ENCODE results near the gene KLRC3. TPM values are rescaled to one million over a fixed set of nuclear protein-coding genes. Genes with fewer than 3 reads are reported as not detected.
A peak's percentile ranks its signal among the peaks of the same experiment; 100 is the strongest.

The KLRC3 gene
- total and polyA plus RNA-seq, 10 of the 15 experiments (the other 5 are each of a cell fraction or from before 2014, with no cell fraction given) = 0.09 to 0.22 (median 0.09) TPM; not detected in 7

- no TSS peak for BruUV-seq (replicated peaks)
- Histone ChIP-seq H2AFZ (ENCODE audit: control insufficient read depth, low read depth, low read length) (no peak overlapping the region), H3K4me2 (ENCODE audit: control insufficient read depth, insufficient read depth) (no peak overlapping the region), H3K4me1 (ENCODE audit: control insufficient read depth, insufficient read depth, low read length) (peaks cover 18% of the 10 kb centered on the region), H3K9ac (ENCODE audit: control insufficient read depth, insufficient read depth, low read length) (no peak overlapping the region), H3K27ac (ENCODE audit: control insufficient read depth, insufficient read depth) (no peak overlapping the region), H4K20me1 (ENCODE audit: control insufficient read depth, insufficient read depth) (no peaks in the 10 kb centered on the region), H3K36me3 (ENCODE audit: control insufficient read depth in 2 of 2, insufficient read depth in 2 of 2, low read length in 1 of 2) (no peaks in the 10 kb centered on the region; a peak in 1 of 4 replicates), H3K79me2 (ENCODE audit: control insufficient read depth, insufficient read depth, low read length) (no peaks in the 10 kb centered on the region), H3K27me3 (replicated peaks in 1 of 2; ENCODE audit: control insufficient read depth in 2 of 2, insufficient read depth in 2 of 2, low read length in 1 of 2) (no peaks in the 10 kb centered on the region), H3K9me3 (replicated peaks; ENCODE audit: control insufficient read depth, insufficient read depth, low read length) (peaks cover 6% of the 10 kb centered on the region; the same call in 2 of the 3 replicates), H3K4me3 (no peak overlapping the region)
- FAIRE-seq = no peak
- POLR2A ChIA-PET = interaction anchor here (1.0 to 4.1 kb wide), 4 partner anchors 24 to 45 kb away, joined by 3 to 20 read pairs (median 3); no protein-coding TSS in a partner anchor
- intact Hi-C loops (cut with micrococcal nuclease; ENCODE audit: unreplicated experiment) (no loop called here), in situ Hi-C loops (cut with MboI) (no loop called here)
- ATAC-seq = no peak
- TF ChIP-seq, protein P1, sequence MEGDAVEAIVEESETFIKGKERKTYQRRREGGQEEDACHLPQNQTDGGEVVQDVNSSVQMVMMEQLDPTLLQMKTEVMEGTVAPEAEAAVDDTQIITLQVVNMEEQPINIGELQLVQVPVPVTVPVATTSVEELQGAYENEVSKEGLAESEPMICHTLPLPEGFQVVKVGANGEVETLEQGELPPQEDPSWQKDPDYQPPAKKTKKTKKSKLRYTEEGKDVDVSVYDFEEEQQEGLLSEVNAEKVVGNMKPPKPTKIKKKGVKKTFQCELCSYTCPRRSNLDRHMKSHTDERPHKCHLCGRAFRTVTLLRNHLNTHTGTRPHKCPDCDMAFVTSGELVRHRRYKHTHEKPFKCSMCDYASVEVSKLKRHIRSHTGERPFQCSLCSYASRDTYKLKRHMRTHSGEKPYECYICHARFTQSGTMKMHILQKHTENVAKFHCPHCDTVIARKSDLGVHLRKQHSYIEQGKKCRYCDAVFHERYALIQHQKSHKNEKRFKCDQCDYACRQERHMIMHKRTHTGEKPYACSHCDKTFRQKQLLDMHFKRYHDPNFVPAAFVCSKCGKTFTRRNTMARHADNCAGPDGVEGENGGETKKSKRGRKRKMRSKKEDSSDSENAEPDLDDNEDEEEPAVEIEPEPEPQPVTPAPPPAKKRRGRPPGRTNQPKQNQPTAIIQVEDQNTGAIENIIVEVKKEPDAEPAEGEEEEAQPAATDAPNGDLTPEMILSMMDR (IDR thresholded peaks at IDR 0.05 in 2 of 3, conservative IDR thresholded peaks at IDR 0.05 in 1 of 3; ENCODE audit: control insufficient read depth in 2 of 3, extremely low read depth in 1 of 3, insufficient read depth in 1 of 3, low read depth in 3 of 3, low read length in 3 of 3) = peak in 2 of 3 experiments; percentile 19 to 25; a peak in 3 of 6 replicates
- TF ChIP-seq FOXM1 (IDR thresholded peaks at IDR 0.05; ENCODE audit: low read depth, low read length) (peak; percentile 21; the same call in 1 of the 2 replicates), EED (IDR thresholded peaks at IDR 0.05; ENCODE audit: low read depth) (no peak), CBX5 (IDR thresholded peaks at IDR 0.05; ENCODE audit: low read depth) (0 out of 2 replicates have a peak, but pooled peaks have one; percentile 35), RAD21 (IDR thresholded peaks at IDR 0.05; ENCODE audit: insufficient read depth, low read depth, low read length) (peak; percentile 89), SMC3 (IDR thresholded peaks at IDR 0.05; ENCODE audit: borderline replicate concordance, low read length) (peak; percentile 20; the same call in 1 of the 2 replicates), FOXK2 (IDR thresholded peaks at IDR 0.05) (no peak)
- DNase-seq (ENCODE audit: low read depth, low spot score) = no peak
- RAD21 ChIA-PET (ENCODE audit: unreplicated experiment) = interaction anchor here (1.0 to 6.0 kb wide), 15 partner anchors 19 to 383 kb away, joined by 3 to 75 read pairs (median 6); partner anchors contain the start of gene KLRC4
- CTCF ChIA-PET = interaction anchor here (0.8 to 4.0 kb wide), 19 partner anchors 20 to 569 kb away, joined by 3 to 35 read pairs (median 4); partner anchors contain the start of gene EIF2S3B
- SMC1A ChIA-PET (ENCODE audit: uncharacterized antibody, unreplicated experiment) = interaction anchor here (0.6 to 6.5 kb wide), 17 partner anchors 9 to 1179 kb away, joined by 3 to 67 read pairs (median 4); partner anchors contain the start of gene KLRC4
Measured at GRCh38 chr12:10366875-10367274, 53.5 kb downstream of the KLRC3 start.
